HG02571 (cell line): ENCODE data around the gene ESYT3.
"Not testable (repeated sequence)": the region's sequence is repeated elsewhere in the genome, so short reads cannot be mapped to it uniquely, and the experiment has no call there.

Experiments used
- ATAC-seq: cut with Tn5 transposase; IDR thresholded peaks from one replicate; pipeline ENCODE4 v1.9.1; 2021; ENCODE audit warnings: mild to moderate bottlenecking, moderate library complexity; ENCODE audit not compliant: unreplicated experiment

The ESYT3 gene

GRCh38 chr3:138441742-138442141 lies 7.3 kb downstream of the ESYT3 start:
- ATAC-seq = no peak

- ATAC-seq = no peak
These were observed 8.0 kb downstream of the ESYT3 start for GRCh38 chr3:138442433-138442832.

GRCh38 chr3:138443091-138443490 lies 8.7 kb downstream of the ESYT3 start:
- no peak for ATAC-seq

GRCh38 chr3:138443521-138444503 lies 9.4 kb downstream of the ESYT3 start:
- no peak for ATAC-seq

GRCh38 chr3:138445236-138445635 lies 10.8 kb downstream of the ESYT3 start:
- no peak for ATAC-seq

GRCh38 chr3:138445654-138446053 lies 11.2 kb downstream of the ESYT3 start:
- no peak for ATAC-seq

- ATAC-seq = no peak
These were observed 14.2 kb downstream of the ESYT3 start for GRCh38 chr3:138448631-138449030.

GRCh38 chr3:138449490-138449889 lies 15.1 kb downstream of the ESYT3 start:
- ATAC-seq = no peak

- ATAC-seq = no peak
These were observed 15.8 kb downstream of the ESYT3 start for GRCh38 chr3:138450181-138450580.

GRCh38 chr3:138450704-138451424 lies 16.4 kb downstream of the ESYT3 start:
- ATAC-seq = no peak

- ATAC-seq = no peak
These were observed 17.3 kb downstream of the ESYT3 start for GRCh38 chr3:138451595-138452162.

GRCh38 chr3:138452436-138452835 lies 18.0 kb downstream of the ESYT3 start:
- ATAC-seq = no peak

GRCh38 chr3:138453940-138454339 lies 19.5 kb downstream of the ESYT3 start:
- not testable (repeated sequence) for ATAC-seq

GRCh38 chr3:138455801-138456716 lies 21.6 kb downstream of the ESYT3 start:
- ATAC-seq = no peak

- no peak for ATAC-seq
These were observed 22.8 kb downstream of the ESYT3 start for GRCh38 chr3:138456961-138457862.

GRCh38 chr3:138457863-138458735 lies 23.7 kb downstream of the ESYT3 start:
- no peak for ATAC-seq

- no peak for ATAC-seq
These were observed 24.5 kb downstream of the ESYT3 start for GRCh38 chr3:138458774-138459499.
